ENCODE results near the gene CEP72. TPM values are rescaled to one million over a fixed set of nuclear protein-coding genes. Genes with fewer than 3 reads are reported as not detected.

CEP72 gene
- total RNA-seq, 1 experiment from 2014 or later: 56.5 TPM

DNA sequence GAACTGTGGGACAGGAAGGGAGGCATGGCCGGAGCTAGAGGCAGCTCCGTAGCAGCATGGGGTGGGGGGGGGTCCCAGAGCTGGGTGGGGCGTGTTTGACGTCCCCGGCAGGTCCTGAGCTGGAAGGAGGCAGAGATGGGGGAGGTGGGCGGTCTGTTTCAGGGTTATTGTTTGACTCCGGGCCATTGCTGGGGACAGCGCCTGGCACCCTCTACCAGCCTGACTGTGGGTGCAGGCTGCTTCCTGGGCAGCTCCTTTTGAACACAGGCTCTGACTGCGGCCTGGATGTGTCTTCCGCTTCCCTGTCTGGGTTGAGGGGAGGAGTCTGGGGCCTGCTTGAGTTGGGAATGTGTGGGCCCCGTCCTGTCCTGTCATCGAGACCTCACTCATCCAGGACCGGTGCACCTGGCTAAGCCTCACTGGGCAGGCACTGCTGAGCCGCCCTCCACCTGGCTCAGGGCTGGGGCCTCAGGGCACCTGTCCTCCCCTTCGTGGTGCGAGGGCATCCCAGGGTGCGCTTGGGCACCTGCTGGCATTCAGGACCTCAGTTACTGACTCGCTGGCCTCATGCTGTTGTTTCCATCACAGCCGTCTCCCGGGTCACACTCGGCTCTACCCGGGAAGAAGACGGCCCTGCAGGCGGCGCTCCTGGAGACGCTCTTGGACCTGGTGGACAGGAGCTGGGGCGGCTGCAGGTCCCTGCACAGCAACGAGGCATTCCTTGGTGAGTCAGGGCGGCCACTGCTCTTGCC, 26.5 kb downstream of the CEP72 start:
- TF ChIP-seq, protein P1, sequence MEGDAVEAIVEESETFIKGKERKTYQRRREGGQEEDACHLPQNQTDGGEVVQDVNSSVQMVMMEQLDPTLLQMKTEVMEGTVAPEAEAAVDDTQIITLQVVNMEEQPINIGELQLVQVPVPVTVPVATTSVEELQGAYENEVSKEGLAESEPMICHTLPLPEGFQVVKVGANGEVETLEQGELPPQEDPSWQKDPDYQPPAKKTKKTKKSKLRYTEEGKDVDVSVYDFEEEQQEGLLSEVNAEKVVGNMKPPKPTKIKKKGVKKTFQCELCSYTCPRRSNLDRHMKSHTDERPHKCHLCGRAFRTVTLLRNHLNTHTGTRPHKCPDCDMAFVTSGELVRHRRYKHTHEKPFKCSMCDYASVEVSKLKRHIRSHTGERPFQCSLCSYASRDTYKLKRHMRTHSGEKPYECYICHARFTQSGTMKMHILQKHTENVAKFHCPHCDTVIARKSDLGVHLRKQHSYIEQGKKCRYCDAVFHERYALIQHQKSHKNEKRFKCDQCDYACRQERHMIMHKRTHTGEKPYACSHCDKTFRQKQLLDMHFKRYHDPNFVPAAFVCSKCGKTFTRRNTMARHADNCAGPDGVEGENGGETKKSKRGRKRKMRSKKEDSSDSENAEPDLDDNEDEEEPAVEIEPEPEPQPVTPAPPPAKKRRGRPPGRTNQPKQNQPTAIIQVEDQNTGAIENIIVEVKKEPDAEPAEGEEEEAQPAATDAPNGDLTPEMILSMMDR (IDR thresholded peaks at IDR 0.05; ENCODE audit: unreplicated experiment): no peak
- Mint-ChIP-seq H3K27me3 (ENCODE audit: unreplicated experiment) (no peaks in the 10 kb centered on the region), H3K9me3 (ENCODE audit: low read depth, unreplicated experiment) (no peaks in the 10 kb centered on the region), H3K4me3 (ENCODE audit: low read depth, unreplicated experiment) (no peak overlapping the region), H3K36me3 (ENCODE audit: insufficient read depth, unreplicated experiment) (peaks cover 19% of the 10 kb centered on the region), H3K4me1 (ENCODE audit: low read depth, unreplicated experiment) (no peaks in the 10 kb centered on the region), H3K27ac (ENCODE audit: unreplicated experiment) (no peak overlapping the region)
- intact Hi-C loops (cut with micrococcal nuclease; ENCODE audit: unreplicated experiment): no loop called here
- no TSS peak for BruUV-seq (replicated peaks)
- no peak for DNase-seq
- CTCF ChIA-PET: no interaction called here

DNA sequence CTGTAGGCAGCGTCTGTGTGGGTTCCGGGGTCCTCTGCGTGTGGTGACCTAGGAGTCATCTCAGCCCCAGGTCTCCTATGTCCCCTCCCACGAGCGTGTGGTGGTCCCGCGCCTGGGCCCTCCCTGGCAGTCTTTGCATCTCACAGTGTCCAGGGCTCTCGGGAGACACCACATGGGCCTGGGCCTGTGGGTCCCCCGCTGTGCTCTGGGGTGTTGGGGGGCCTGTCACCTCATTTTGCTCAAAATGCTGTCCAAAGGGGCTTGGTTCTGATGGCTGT, 27.1 kb downstream of the CEP72 start:
- BruUV-seq (replicated peaks): no TSS peak
- no peaks in the 10 kb centered on the region for H3K4me1 Mint-ChIP-seq (ENCODE audit: low read depth, unreplicated experiment)
- DNase-seq: no peak
- H3K27ac Mint-ChIP-seq (ENCODE audit: unreplicated experiment): no peak overlapping the region
- CTCF ChIA-PET: no interaction called here
- H3K4me3 Mint-ChIP-seq (ENCODE audit: low read depth, unreplicated experiment): no peak overlapping the region
- no peaks in the 10 kb centered on the region for H3K27me3 Mint-ChIP-seq (ENCODE audit: unreplicated experiment)
- H3K9me3 Mint-ChIP-seq (ENCODE audit: low read depth, unreplicated experiment): no peaks in the 10 kb centered on the region
- peaks cover 19% of the 10 kb centered on the region for H3K36me3 Mint-ChIP-seq (ENCODE audit: insufficient read depth, unreplicated experiment)
- TF ChIP-seq, protein P1 (IDR thresholded peaks at IDR 0.05; ENCODE audit: unreplicated experiment): no peak
- intact Hi-C loops (cut with micrococcal nuclease; ENCODE audit: unreplicated experiment): no loop called here

DNA sequence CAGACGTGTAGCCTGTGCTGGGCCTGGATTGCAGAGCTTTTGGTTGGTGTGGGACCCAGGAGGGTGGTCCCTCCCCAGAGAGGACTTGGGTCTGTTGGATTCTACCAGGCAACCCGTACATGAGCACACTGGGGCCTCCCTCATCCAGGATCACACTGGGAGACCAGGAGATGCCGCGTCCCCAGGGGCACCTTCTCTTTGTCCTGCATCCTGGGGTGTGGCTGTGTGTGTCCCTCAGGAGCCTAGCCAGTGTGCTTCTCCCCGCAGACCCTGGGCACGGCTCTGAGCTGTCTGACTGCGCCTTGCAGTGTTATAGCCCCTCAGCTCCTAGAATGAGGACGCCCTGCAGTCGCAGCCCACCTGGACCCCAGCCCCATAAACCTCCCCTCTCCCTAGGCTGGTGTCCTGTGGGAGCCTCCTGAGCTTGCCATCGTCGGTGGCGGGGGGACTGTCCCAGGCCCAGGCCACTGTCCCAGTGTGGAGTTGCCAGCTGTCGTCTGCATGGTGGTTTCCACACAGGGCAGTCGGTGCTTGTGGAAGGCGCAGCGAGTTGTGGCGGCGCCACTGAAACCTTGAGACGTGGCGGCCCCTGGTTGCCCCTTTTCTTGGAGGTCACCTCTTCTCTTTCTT, 27.6 kb downstream of the CEP72 start:
- H3K27ac Mint-ChIP-seq (ENCODE audit: unreplicated experiment): no peak overlapping the region
- intact Hi-C loops (cut with micrococcal nuclease; ENCODE audit: unreplicated experiment): no loop called here
- H3K4me3 Mint-ChIP-seq (ENCODE audit: low read depth, unreplicated experiment): no peak overlapping the region
- no peaks in the 10 kb centered on the region for H3K27me3 Mint-ChIP-seq (ENCODE audit: unreplicated experiment)
- H3K9me3 Mint-ChIP-seq (ENCODE audit: low read depth, unreplicated experiment): no peaks in the 10 kb centered on the region
- CTCF ChIA-PET: no interaction called here
- H3K4me1 Mint-ChIP-seq (ENCODE audit: low read depth, unreplicated experiment): no peaks in the 10 kb centered on the region
- TF ChIP-seq, protein P1 (IDR thresholded peaks at IDR 0.05; ENCODE audit: unreplicated experiment): no peak
- peaks cover 17% of the 10 kb centered on the region for H3K36me3 Mint-ChIP-seq (ENCODE audit: insufficient read depth, unreplicated experiment)
- no TSS peak for BruUV-seq (replicated peaks)
- no peak for DNase-seq

DNA sequence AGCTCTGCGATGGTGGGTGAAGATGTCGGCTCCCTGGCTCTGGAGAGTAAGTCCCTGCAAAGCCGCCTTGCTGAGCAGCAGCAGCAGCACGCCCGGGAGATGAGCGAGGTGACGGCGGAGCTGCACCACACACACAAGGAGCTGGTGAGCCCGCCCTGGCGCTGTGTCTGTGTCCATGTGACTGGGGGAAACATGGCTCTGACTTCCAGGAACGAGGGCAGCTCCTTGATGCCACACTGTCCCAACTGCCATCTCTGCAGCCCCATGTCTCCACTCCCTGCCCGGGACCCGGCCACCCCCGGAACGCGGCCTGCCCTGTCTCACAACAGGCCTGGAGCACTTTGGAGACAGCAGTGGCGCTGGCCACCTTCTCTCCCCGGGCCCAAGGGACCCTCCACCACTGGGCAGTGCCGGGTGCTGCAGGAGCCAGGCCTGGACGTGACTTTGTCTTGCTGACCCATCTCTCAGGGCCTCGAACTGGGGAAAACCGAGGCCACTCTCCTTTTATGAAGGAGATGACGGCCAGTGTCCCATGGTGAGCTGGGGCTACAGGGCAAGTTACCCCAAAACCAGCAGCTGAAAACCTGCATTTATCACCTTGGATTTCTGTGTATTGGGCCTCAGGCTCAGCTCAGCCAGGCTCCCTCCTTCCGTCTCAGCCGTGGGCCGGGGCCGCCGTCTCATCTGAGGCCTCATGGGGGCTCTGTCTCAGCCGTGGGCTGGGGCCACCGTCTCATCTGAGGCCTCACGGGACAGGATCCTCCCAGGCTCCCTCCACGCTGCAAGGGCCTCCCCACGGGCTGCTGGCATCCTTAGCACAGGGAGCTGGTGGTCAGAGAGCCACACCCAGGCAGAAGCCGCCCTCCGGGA, 28.6 kb downstream of the CEP72 start:
- BruUV-seq (replicated peaks): no TSS peak
- no peaks in the 10 kb centered on the region for H3K9me3 Mint-ChIP-seq (ENCODE audit: low read depth, unreplicated experiment)
- TF ChIP-seq, protein P1 (IDR thresholded peaks at IDR 0.05; ENCODE audit: unreplicated experiment): no peak
- DNase-seq: no peak
- CTCF ChIA-PET: no interaction called here
- H3K27ac Mint-ChIP-seq (ENCODE audit: unreplicated experiment): no peak overlapping the region
- H3K4me1 Mint-ChIP-seq (ENCODE audit: low read depth, unreplicated experiment): no peaks in the 10 kb centered on the region
- intact Hi-C loops (cut with micrococcal nuclease; ENCODE audit: unreplicated experiment): no loop called here
- H3K36me3 Mint-ChIP-seq (ENCODE audit: insufficient read depth, unreplicated experiment): peaks cover 10% of the 10 kb centered on the region
- H3K4me3 Mint-ChIP-seq (ENCODE audit: low read depth, unreplicated experiment): no peak overlapping the region
- H3K27me3 Mint-ChIP-seq (ENCODE audit: unreplicated experiment): no peaks in the 10 kb centered on the region

All from Calu3 (cell line).